ENCODE results near the gene TNIK.

- TF ChIP-seq CTCF (IDR thresholded peaks at IDR 0.05) (no peak), POLR2A (IDR thresholded peaks at IDR 0.05) (no peak)
Measured at GRCh38 chr3:171054231-171054630, 406.0 kb downstream of the TNIK start.
